Measurements from ENCODE around the gene MATR3. TPM values are rescaled to one million over a fixed set of nuclear protein-coding genes. Genes with fewer than 3 reads are reported as not detected.

Gene MATR3
- total RNA-seq, 1 experiment from 2014 or later, result 194 TPM

- Histone ChIP-seq H3K4me3 (ENCODE audit: low read depth, low read length) (no peak overlapping the region), H3K27me3 (replicated peaks; ENCODE audit: control insufficient read depth, insufficient read depth, low read length) (no peaks in the 10 kb centered on the region), H3K36me3 (ENCODE audit: control insufficient read depth, insufficient read depth, low read length) (no peaks in the 10 kb centered on the region), H3K4me1 (no peaks in the 10 kb centered on the region), H3K9me3 (0 out of 2 replicates have a peak, but pooled peaks cover 4% of the 10 kb centered on the region)
- DNase-seq, result no peak
- no TSS peak for BruUV-seq (replicated peaks)
- H3K9me3 Mint-ChIP-seq (ENCODE audit: unreplicated experiment), result no peaks in the 10 kb centered on the region
- POLR2A ChIA-PET, result no interaction called here
- CTCF ChIA-PET, result no interaction called here
- TF ChIP-seq, protein P1, sequence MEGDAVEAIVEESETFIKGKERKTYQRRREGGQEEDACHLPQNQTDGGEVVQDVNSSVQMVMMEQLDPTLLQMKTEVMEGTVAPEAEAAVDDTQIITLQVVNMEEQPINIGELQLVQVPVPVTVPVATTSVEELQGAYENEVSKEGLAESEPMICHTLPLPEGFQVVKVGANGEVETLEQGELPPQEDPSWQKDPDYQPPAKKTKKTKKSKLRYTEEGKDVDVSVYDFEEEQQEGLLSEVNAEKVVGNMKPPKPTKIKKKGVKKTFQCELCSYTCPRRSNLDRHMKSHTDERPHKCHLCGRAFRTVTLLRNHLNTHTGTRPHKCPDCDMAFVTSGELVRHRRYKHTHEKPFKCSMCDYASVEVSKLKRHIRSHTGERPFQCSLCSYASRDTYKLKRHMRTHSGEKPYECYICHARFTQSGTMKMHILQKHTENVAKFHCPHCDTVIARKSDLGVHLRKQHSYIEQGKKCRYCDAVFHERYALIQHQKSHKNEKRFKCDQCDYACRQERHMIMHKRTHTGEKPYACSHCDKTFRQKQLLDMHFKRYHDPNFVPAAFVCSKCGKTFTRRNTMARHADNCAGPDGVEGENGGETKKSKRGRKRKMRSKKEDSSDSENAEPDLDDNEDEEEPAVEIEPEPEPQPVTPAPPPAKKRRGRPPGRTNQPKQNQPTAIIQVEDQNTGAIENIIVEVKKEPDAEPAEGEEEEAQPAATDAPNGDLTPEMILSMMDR (IDR thresholded peaks at IDR 0.05; ENCODE audit: insufficient read depth in 1 of 2, low read depth in 1 of 2, low read length in 1 of 2, severe bottlenecking in 1 of 2, unreplicated experiment in 1 of 2), result no peak
- H3K4me1 Mint-ChIP-seq (ENCODE audit: low read depth, unreplicated experiment), result no peaks in the 10 kb centered on the region
- intact Hi-C loops (cut with micrococcal nuclease; ENCODE audit: unreplicated experiment), result no loop called here
- no peak overlapping the region for H3K27ac Mint-ChIP-seq (ENCODE audit: unreplicated experiment)
- H3K4me3 Mint-ChIP-seq (ENCODE audit: unreplicated experiment), result no peak overlapping the region
- no peaks in the 10 kb centered on the region for H3K27me3 Mint-ChIP-seq (ENCODE audit: insufficient read depth, unreplicated experiment)
- no peaks in the 10 kb centered on the region for H3K36me3 Mint-ChIP-seq (ENCODE audit: insufficient read depth, unreplicated experiment)
Observed at GRCh38 chr5:139246394-139246793, 47.1 kb upstream of the MATR3 start.

DNA sequence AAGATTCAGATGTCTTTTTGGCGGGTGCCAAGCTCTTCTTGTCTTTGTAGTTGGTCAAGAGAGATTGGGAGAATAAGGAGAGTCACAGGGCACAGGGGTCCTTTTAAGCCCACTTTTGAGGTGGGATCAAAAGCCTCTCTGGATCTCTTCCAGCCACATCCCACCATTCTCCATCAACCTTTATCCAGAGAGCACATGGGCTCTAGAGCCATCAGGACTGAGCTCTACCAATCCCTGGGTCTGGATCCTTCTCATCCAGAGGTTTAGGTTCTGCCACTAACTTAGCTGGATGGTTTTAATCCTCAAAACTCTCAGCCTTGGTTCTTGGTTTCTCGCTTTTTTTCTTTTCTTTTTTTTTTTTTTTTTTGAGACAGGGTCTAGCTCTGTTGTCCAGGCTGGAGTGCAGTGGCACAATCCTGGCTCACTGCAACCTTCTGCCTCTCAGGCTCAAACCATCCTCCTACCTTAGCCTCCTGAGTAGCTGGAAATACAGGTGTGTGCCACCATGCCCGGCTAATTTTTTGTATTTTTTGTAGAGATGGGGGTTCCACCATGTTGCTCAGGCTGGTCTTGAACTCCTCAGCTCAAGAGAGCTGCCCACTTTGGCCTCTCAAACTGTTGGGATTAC, 44.6 kb upstream of the MATR3 start:
- CTCF ChIA-PET, result no interaction called here

GRCh38 chr5:139251281-139251687, 42.3 kb upstream of the MATR3 start:
- Histone ChIP-seq H3K4me3 (ENCODE audit: low read depth, low read length) (no peak overlapping the region), H3K36me3 (ENCODE audit: control insufficient read depth, insufficient read depth, low read length) (no peaks in the 10 kb centered on the region), H3K27me3 (replicated peaks; ENCODE audit: control insufficient read depth, insufficient read depth, low read length) (no peaks in the 10 kb centered on the region), H3K9me3 (no peaks in the 10 kb centered on the region), H3K4me1 (no peaks in the 10 kb centered on the region)
- H3K4me3 Mint-ChIP-seq (ENCODE audit: unreplicated experiment), result no peak overlapping the region
- H3K27ac Mint-ChIP-seq (ENCODE audit: unreplicated experiment), result no peak overlapping the region
- BruUV-seq (replicated peaks), result no TSS peak
- H3K9me3 Mint-ChIP-seq (ENCODE audit: unreplicated experiment), result no peaks in the 10 kb centered on the region
- H3K4me1 Mint-ChIP-seq (ENCODE audit: low read depth, unreplicated experiment), result no peaks in the 10 kb centered on the region
- POLR2A ChIA-PET, result no interaction called here
- no peaks in the 10 kb centered on the region for H3K27me3 Mint-ChIP-seq (ENCODE audit: insufficient read depth, unreplicated experiment)
- TF ChIP-seq, protein P1 (IDR thresholded peaks at IDR 0.05; ENCODE audit: insufficient read depth in 1 of 2, low read depth in 1 of 2, low read length in 1 of 2, severe bottlenecking in 1 of 2, unreplicated experiment in 1 of 2), result no peak
- intact Hi-C loops (cut with micrococcal nuclease; ENCODE audit: unreplicated experiment), result no loop called here
- CTCF ChIA-PET, result interaction anchor here (0.9 kb wide), 1 partner anchor 163 kb away, joined by 3 read pairs; no protein-coding TSS in a partner anchor
- H3K36me3 Mint-ChIP-seq (ENCODE audit: insufficient read depth, unreplicated experiment), result no peaks in the 10 kb centered on the region
- DNase-seq, result no peak

More for the DNA sequence above, 44.6 kb upstream of the MATR3 start:
- DNase-seq, result no peak
- H3K36me3 ChIP-seq (ENCODE audit: control insufficient read depth, insufficient read depth, low read length), result no peaks in the 10 kb centered on the region
- TF ChIP-seq, protein P1 (IDR thresholded peaks at IDR 0.05; ENCODE audit: insufficient read depth in 1 of 2, low read depth in 1 of 2, low read length in 1 of 2, severe bottlenecking in 1 of 2, unreplicated experiment in 1 of 2), result no peak
- no peak overlapping the region for H3K4me3 ChIP-seq (ENCODE audit: low read depth, low read length)
- Mint-ChIP-seq H3K4me3 (ENCODE audit: unreplicated experiment) (no peak overlapping the region), H3K36me3 (ENCODE audit: insufficient read depth, unreplicated experiment) (no peaks in the 10 kb centered on the region), H3K27me3 (ENCODE audit: insufficient read depth, unreplicated experiment) (no peaks in the 10 kb centered on the region), H3K4me1 (ENCODE audit: low read depth, unreplicated experiment) (no peaks in the 10 kb centered on the region), H3K9me3 (ENCODE audit: unreplicated experiment) (no peaks in the 10 kb centered on the region), H3K27ac (ENCODE audit: unreplicated experiment) (no peak overlapping the region)
- POLR2A ChIA-PET, result no interaction called here
- no peaks in the 10 kb centered on the region for H3K27me3 ChIP-seq (replicated peaks; ENCODE audit: control insufficient read depth, insufficient read depth, low read length)
- no peaks in the 10 kb centered on the region for H3K9me3 ChIP-seq
- BruUV-seq (replicated peaks), result no TSS peak
- intact Hi-C loops (cut with micrococcal nuclease; ENCODE audit: unreplicated experiment), result no loop called here
- no peaks in the 10 kb centered on the region for H3K4me1 ChIP-seq

Measured in Caco-2 (cell line).